SJCRH30 (cell line): Measurements from ENCODE around the gene DVL3. TPM values are rescaled to one million over a fixed set of nuclear protein-coding genes. Genes with fewer than 3 reads are reported as not detected.

Experiments
- DNase-seq, 2 experiments: peaks; one replicate each; pipeline ENCODE4 v3.0.0-alpha.2; 2015 to 2020
- H3K27ac ChIP-seq: fragments of 250-450 bp; sonication (Bioruptor Pico); 2 replicates; pipeline ENCODE4 v1.5.1; 2020; ENCODE audit warnings: mild to moderate bottlenecking, moderate library complexity
- H3K27me3 ChIP-seq: fragments of 250-450 bp; sonication (Bioruptor Pico); 2 replicates; pipeline ENCODE4 v1.5.1; 2020; ENCODE audit warnings: mild to moderate bottlenecking, moderate library complexity
- H3K36me3 ChIP-seq: fragments of 250-450 bp; sonication (Bioruptor Pico); 2 replicates; pipeline ENCODE4 v1.5.1; 2020; ENCODE audit warnings: mild to moderate bottlenecking, moderate library complexity
- H3K4me1 ChIP-seq: fragments of 250-450 bp; sonication (Bioruptor Pico); 2 replicates; pipeline ENCODE4 v1.5.1; 2020; ENCODE audit warnings: mild to moderate bottlenecking, moderate library complexity
- H3K4me3 ChIP-seq: fragments of 250-450 bp; sonication (Bioruptor Pico); 2 replicates; pipeline ENCODE4 v1.5.1; 2020; ENCODE audit warnings: mild to moderate bottlenecking, moderate library complexity
- H3K9me3 ChIP-seq: fragments of 250-450 bp; sonication (Bioruptor Pico); replicated peaks from 2 replicates; pipeline ENCODE4 v1.5.1; 2020; ENCODE audit warnings: mild to moderate bottlenecking, moderate library complexity
- total RNA-seq: library from RNA; depleted of rRNA; stranded (reverse); fragments of >200 nt; shearing (Covaris generic); gene quantifications from 2 replicates; pipeline ENCODE4 v1.2.3, GENCODE V29; 2014; rRNA removed

The DVL3 gene
- total RNA-seq, 1 experiment from 2014 or later, result 43.7 TPM

- Histone ChIP-seq H3K27ac (no peak overlapping the region), H3K27me3 (no peaks in the 10 kb centered on the region), H3K4me1 (no peaks in the 10 kb centered on the region), H3K36me3 (peaks cover 9% of the 10 kb centered on the region; the same call in 1 of the 2 replicates), H3K4me3 (no peak overlapping the region), H3K9me3 (no peaks in the 10 kb centered on the region)
- DNase-seq, result peak; percentile 34 to 37
These were observed 41.4 kb downstream of the DVL3 start for GRCh38 chr3:184196536-184196935.

GRCh38 chr3:184198509-184198908 lies 43.3 kb downstream of the DVL3 start:
- Histone ChIP-seq H3K27me3 (no peaks in the 10 kb centered on the region), H3K4me1 (no peaks in the 10 kb centered on the region)
- DNase-seq, result no peak

GRCh38 chr3:184200825-184201224 lies 45.6 kb downstream of the DVL3 start:
- no peaks in the 10 kb centered on the region for H3K9me3 ChIP-seq
- H3K4me1 ChIP-seq, result no peaks in the 10 kb centered on the region
- no peak overlapping the region for H3K4me3 ChIP-seq
- no peaks in the 10 kb centered on the region for H3K36me3 ChIP-seq
- H3K27me3 ChIP-seq, result no peaks in the 10 kb centered on the region
- DNase-seq, result no peak
- H3K27ac ChIP-seq, result no peak overlapping the region

More at GRCh38 chr3:184198509-184198908, 43.3 kb downstream of the DVL3 start:
- Histone ChIP-seq H3K36me3 (no peaks in the 10 kb centered on the region; the same call in 1 of the 2 replicates), H3K9me3 (no peaks in the 10 kb centered on the region), H3K4me3 (no peak overlapping the region), H3K27ac (no peak overlapping the region)

GRCh38 chr3:184203526-184203925 lies 48.3 kb downstream of the DVL3 start:
- Histone ChIP-seq H3K4me3 (no peak overlapping the region), H3K27me3 (no peaks in the 10 kb centered on the region), H3K36me3 (no peaks in the 10 kb centered on the region), H3K27ac (no peak overlapping the region), H3K4me1 (no peaks in the 10 kb centered on the region), H3K9me3 (no peaks in the 10 kb centered on the region)
- DNase-seq, result no peak

- H3K9me3 ChIP-seq, result no peaks in the 10 kb centered on the region
- no peaks in the 10 kb centered on the region for H3K4me1 ChIP-seq
- H3K27ac ChIP-seq, result no peak overlapping the region
- H3K4me3 ChIP-seq, result no peak overlapping the region
- no peaks in the 10 kb centered on the region for H3K36me3 ChIP-seq
- no peaks in the 10 kb centered on the region for H3K27me3 ChIP-seq
- no peak for DNase-seq
These were observed 54.2 kb downstream of the DVL3 start for GRCh38 chr3:184209146-184209923.

- Histone ChIP-seq H3K27ac (no peak overlapping the region), H3K4me3 (no peak overlapping the region), H3K36me3 (no peaks in the 10 kb centered on the region), H3K9me3 (no peaks in the 10 kb centered on the region), H3K4me1 (no peaks in the 10 kb centered on the region), H3K27me3 (no peaks in the 10 kb centered on the region)
- DNase-seq, result no peak
These were observed 56.1 kb downstream of the DVL3 start for GRCh38 chr3:184211297-184211696.

GRCh38 chr3:184211718-184212117 lies 56.5 kb downstream of the DVL3 start:
- DNase-seq, result no peak
- H3K27me3 ChIP-seq, result no peaks in the 10 kb centered on the region
- H3K4me3 ChIP-seq, result no peak overlapping the region
- no peaks in the 10 kb centered on the region for H3K4me1 ChIP-seq
- H3K9me3 ChIP-seq, result no peaks in the 10 kb centered on the region
- no peak overlapping the region for H3K27ac ChIP-seq
- no peaks in the 10 kb centered on the region for H3K36me3 ChIP-seq

- H3K4me3 ChIP-seq, result no peak overlapping the region
- H3K27me3 ChIP-seq, result no peaks in the 10 kb centered on the region
- peak in 1 of 2 experiments; percentile 29 for DNase-seq
- H3K36me3 ChIP-seq, result no peaks in the 10 kb centered on the region
- H3K4me1 ChIP-seq, result no peaks in the 10 kb centered on the region
- no peak overlapping the region for H3K27ac ChIP-seq
- H3K9me3 ChIP-seq, result no peaks in the 10 kb centered on the region
These were observed 63.6 kb downstream of the DVL3 start for GRCh38 chr3:184218814-184219213.

GRCh38 chr3:184222521-184222920 lies 67.3 kb downstream of the DVL3 start:
- DNase-seq, result no peak
- Histone ChIP-seq H3K4me1 (no peaks in the 10 kb centered on the region), H3K27me3 (no peaks in the 10 kb centered on the region)

More at GRCh38 chr3:184222521-184222920, 67.3 kb downstream of the DVL3 start:
- Histone ChIP-seq H3K36me3 (no peaks in the 10 kb centered on the region), H3K27ac (no peak overlapping the region), H3K4me3 (no peak overlapping the region), H3K9me3 (no peaks in the 10 kb centered on the region)

Other genes with a start within 250 kb of the DVL3 start
- 11.2 and 15.0 TPM in 2 replicates for gene ABCC5, start 137.5 kb upstream of the DVL3 start, total RNA-seq
- not detected in 2 replicates for gene HTR3D, start 123.6 kb upstream of the DVL3 start, total RNA-seq
- gene HTR3C, start 102.3 kb upstream of the DVL3 start, total RNA-seq, result not detected in 2 replicates
- 6.5 and 8.0 TPM in 2 replicates for gene HTR3E, start 58.3 kb upstream of the DVL3 start, total RNA-seq
- 42.6 and 43.0 TPM in 2 replicates for gene EIF2B5, start 20.0 kb upstream of the DVL3 start, total RNA-seq
- 194 and 196 TPM in 2 replicates for gene AP2M1, start 19.5 kb downstream of the DVL3 start, total RNA-seq
- 29.4 and 32.6 TPM in 2 replicates for gene ABCF3, start 30.8 kb downstream of the DVL3 start, total RNA-seq
- 0.51 and 1.0 TPM in 2 replicates for gene VWA5B2, start 74.2 kb downstream of the DVL3 start, total RNA-seq
- 37.0 and 38.2 TPM in 2 replicates for gene ALG3, start 93.6 kb downstream of the DVL3 start, total RNA-seq
- gene EEF1AKMT4, start 94.3 kb downstream of the DVL3 start, total RNA-seq, result 5.4 and 5.5 TPM in 2 replicates
- 4.0 and 6.0 TPM in 2 replicates for gene CAMK2N2, start 106.2 kb downstream of the DVL3 start, total RNA-seq
- 0.08 TPM in 1 of 2 replicates, not detected in the other for gene ECE2, start 120.6 kb downstream of the DVL3 start, total RNA-seq
- gene PSMD2, start 143.9 kb downstream of the DVL3 start, total RNA-seq, result 302 TPM in 2 replicates
- gene EIF4G1, start 159.2 kb downstream of the DVL3 start, total RNA-seq, result 304 and 312 TPM in 2 replicates
- gene FAM131A, start 182.2 kb downstream of the DVL3 start, total RNA-seq, result 4.8 and 5.9 TPM in 2 replicates
- gene CLCN2, start 206.2 kb downstream of the DVL3 start, total RNA-seq, result 4.1 and 5.5 TPM in 2 replicates
- 86.8 and 91.6 TPM in 2 replicates for gene POLR2H, start 206.3 kb downstream of the DVL3 start, total RNA-seq
- gene THPO, start 222.8 kb downstream of the DVL3 start, total RNA-seq, result 0.61 and 1.2 TPM in 2 replicates
- 8.2 and 9.0 TPM in 2 replicates for gene CHRD, start 224.7 kb downstream of the DVL3 start, total RNA-seq